BLaER1 (cell line): ENCODE data around the gene UROC1.

Experiments used
- H3K27ac ChIP-seq: shearing (Covaris generic); formaldehyde crosslinking; 2 replicates; pipeline ENCODE4 v1.8.1; 2022
- H3K27me3 ChIP-seq: shearing (Covaris generic); formaldehyde crosslinking; 2 replicates; pipeline ENCODE4 v1.8.1; 2022
- H3K36me3 ChIP-seq: shearing (Covaris generic); formaldehyde crosslinking; 2 replicates; pipeline ENCODE4 v1.8.1; 2022
- H3K4me1 ChIP-seq: shearing (Covaris generic); formaldehyde crosslinking; 2 replicates; pipeline ENCODE4 v1.8.1; 2022
- H3K4me2 ChIP-seq: shearing (Covaris generic); formaldehyde crosslinking; 2 replicates; pipeline ENCODE4 v1.8.1; 2022
- H3K4me3 ChIP-seq: shearing (Covaris generic); formaldehyde crosslinking; 2 replicates; pipeline ENCODE4 v1.8.1; 2022
- H3K9ac ChIP-seq: shearing (Covaris generic); formaldehyde crosslinking; 2 replicates; pipeline ENCODE4 v1.8.1; 2022
- H3K9me3 ChIP-seq: shearing (Covaris generic); formaldehyde crosslinking; 2 replicates; pipeline ENCODE4 v1.8.1; 2022
- H4K20me1 ChIP-seq: shearing (Covaris generic); formaldehyde crosslinking; 2 replicates; pipeline ENCODE4 v1.8.1; 2022
- Cebpa-rat ChIP-seq: shearing (Covaris generic); IDR thresholded peaks from 2 replicates; pipeline ENCODE4 v1.8.1; 2022

The UROC1 gene

DNA sequence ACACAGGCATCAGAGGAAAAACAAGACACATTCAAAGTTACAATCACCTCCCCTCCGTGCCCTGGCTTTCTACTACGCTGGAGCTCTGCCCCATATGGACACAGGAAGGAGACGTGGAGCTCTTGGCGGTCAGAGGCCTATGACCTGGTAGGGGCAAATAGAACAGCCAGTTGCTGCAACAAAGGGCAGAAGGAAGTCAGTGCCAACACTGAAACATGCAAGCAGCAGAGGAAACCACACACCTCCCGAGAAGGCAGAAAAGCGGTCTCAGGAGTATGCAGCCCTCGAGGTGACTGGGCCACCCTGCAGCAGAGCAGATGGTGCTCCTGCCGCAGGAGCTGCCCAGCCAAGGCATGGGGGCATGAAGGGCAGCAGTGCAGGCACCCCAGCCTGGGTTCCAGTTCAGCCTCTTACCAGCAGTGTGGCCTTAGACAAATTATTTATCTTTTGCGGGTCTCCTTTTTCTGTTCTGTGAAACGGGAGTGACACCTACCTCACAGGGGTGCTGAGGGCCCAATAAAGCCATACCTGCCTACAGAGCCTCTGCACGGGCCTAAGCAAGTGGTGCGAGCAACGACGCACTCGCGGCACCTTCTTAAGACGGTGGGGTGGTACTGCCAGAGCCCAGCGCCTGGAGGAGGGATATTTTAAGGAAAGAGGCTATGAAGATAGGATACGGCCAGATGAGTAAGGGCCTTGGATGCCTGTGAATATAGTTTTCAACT lies 50.5 kb downstream of the UROC1 start:
- peaks cover 98% of the 10 kb centered on the region for H3K36me3 ChIP-seq
- no peak for TF ChIP-seq Cebpa-rat
- H4K20me1 ChIP-seq, result peaks cover 99% of the 10 kb centered on the region
- H3K4me3 ChIP-seq, result no peak overlapping the region
- peak overlapping the region; percentile 4; the same call in 1 of the 2 replicates for H3K4me2 ChIP-seq
- no peaks in the 10 kb centered on the region for H3K9me3 ChIP-seq
- H3K27me3 ChIP-seq, result no peaks in the 10 kb centered on the region
- H3K27ac ChIP-seq, result no peak overlapping the region
- H3K9ac ChIP-seq, result no peak overlapping the region
- H3K4me1 ChIP-seq, result peaks cover 14% of the 10 kb centered on the region

DNA sequence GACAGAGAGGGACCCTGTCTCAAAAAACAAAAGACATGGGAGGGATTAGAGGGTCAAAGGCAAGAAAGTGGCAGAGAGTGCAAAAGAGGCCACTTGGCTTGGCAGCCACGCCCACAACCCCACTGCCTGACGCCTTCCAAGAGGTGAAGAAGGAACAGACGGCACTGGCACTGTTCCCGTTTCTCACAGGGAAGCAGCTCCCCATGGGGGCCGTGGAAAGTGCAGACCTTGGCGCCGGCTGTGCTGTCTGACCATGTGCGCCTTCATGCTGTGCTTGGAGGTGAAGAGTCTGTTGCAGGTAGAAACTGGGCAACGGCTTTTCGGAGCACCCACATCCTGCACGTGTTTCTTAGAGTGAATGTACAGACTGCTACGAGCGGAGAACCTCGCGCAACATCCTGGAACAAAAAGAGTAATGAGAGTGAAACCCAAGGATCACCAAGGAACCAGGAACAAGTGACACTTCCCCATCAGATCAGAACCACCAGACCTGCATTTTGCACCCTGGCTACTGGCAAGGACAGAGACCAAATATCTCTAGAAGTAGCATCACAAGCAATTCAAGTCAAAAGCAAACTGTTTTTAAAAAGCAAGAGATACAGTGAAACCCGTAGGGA lies 51.5 kb downstream of the UROC1 start:
- Histone ChIP-seq H3K27ac (no peak overlapping the region), H3K4me2 (no peak overlapping the region), H4K20me1 (peaks cover 99% of the 10 kb centered on the region), H3K9ac (no peak overlapping the region), H3K36me3 (peaks cover 99% of the 10 kb centered on the region), H3K27me3 (no peaks in the 10 kb centered on the region), H3K4me1 (peaks cover 10% of the 10 kb centered on the region), H3K9me3 (no peaks in the 10 kb centered on the region), H3K4me3 (no peak overlapping the region)
- no peak for TF ChIP-seq Cebpa-rat

DNA sequence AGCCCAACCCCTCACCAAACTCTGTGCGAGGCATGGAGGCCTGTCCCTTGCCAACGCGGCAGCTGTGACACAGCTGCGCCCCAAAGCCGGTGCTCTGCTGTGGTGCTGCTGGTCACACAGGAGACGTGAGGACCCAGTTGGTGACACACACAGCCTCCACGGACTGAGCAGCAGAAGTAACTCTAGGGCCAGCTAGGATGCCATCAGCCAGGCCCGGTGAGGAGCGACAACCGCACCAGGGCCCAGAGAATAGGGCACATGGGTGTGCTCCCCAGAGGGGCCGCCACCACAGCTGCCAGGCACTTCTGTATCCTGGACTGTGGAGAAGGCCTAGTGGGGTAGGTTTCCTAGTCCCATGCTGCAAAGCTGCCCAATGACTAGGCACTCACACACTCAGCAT lies 52.6 kb downstream of the UROC1 start:
- no peak overlapping the region for H3K9ac ChIP-seq

DNA sequence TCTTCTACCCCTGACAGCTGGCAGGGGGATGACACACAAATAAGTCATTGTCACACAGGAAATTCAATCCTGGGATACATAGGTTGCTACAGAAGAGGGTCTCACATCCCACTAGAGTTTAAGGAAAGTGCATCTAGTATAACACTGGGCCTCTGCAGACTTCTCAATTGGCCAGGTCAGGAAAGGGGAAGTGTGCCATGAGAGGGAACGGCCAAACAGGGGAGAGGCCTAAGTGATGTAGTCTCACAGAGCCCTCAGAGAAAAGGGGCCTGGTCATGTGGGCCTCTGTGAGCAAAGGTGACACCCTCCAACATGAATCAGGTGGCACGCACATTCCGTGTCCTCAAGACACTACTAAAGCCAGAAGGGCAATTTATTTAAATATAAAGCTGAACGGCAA lies 53.1 kb downstream of the UROC1 start:
- Histone ChIP-seq H3K4me2 (no peak overlapping the region), H3K9ac (no peak overlapping the region), H3K9me3 (no peaks in the 10 kb centered on the region), H3K4me1 (peaks cover 10% of the 10 kb centered on the region), H4K20me1 (peaks cover 99% of the 10 kb centered on the region), H3K27ac (no peak overlapping the region), H3K27me3 (no peaks in the 10 kb centered on the region), H3K4me3 (no peak overlapping the region), H3K36me3 (peaks cover 99% of the 10 kb centered on the region)
- no peak for TF ChIP-seq Cebpa-rat

More for the DNA sequence above, 52.6 kb downstream of the UROC1 start:
- peaks cover 99% of the 10 kb centered on the region for H4K20me1 ChIP-seq
- H3K36me3 ChIP-seq, result peaks cover 99% of the 10 kb centered on the region
- no peak overlapping the region for H3K4me3 ChIP-seq
- no peaks in the 10 kb centered on the region for H3K9me3 ChIP-seq
- no peaks in the 10 kb centered on the region for H3K27me3 ChIP-seq
- no peak overlapping the region for H3K27ac ChIP-seq
- peaks cover 10% of the 10 kb centered on the region for H3K4me1 ChIP-seq
- no peak for TF ChIP-seq Cebpa-rat
- no peak overlapping the region for H3K4me2 ChIP-seq

DNA sequence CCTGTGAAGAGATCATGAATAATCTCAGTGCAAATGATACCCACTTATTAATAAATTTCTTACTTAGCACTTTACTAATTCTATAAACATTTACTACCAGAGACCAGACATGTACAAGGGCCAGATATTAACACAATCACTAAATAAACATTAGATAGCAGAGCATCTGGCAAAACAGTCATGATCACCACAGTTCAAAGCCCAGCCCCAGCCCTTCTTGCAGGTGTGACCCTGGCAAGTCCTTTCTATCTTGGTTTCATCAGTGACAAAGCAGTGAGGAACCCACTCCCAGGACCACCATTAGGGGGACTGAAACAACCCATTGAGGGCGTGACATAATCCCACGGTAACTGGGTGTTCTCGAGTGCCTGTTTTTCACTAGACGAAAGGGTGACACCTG lies 53.5 kb downstream of the UROC1 start:
- Histone ChIP-seq H3K9me3 (no peaks in the 10 kb centered on the region), H3K4me3 (no peak overlapping the region), H4K20me1 (peaks cover 99% of the 10 kb centered on the region), H3K27ac (no peak overlapping the region), H3K27me3 (no peaks in the 10 kb centered on the region), H3K9ac (no peak overlapping the region), H3K36me3 (peaks cover 99% of the 10 kb centered on the region), H3K4me2 (no peak overlapping the region), H3K4me1 (peaks cover 10% of the 10 kb centered on the region)
- no peak for TF ChIP-seq Cebpa-rat

DNA sequence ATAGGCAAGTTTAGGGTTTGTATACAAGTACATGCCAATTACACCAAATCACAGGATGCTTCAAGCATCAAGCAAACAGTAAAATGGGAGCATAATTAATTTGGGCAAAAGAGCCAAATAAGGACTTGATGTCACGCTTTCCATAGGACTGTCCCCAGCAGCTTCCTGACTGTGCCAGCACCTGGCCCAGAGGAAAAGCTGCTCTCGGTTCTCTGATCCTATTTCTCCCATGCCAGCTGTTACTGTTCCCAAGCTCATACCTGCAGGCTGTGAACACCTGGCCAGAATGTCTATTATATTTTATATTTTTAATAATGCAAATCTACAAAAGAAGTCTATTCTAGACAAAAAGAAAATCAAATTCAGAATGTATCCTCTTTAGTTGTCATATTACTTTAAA lies 54.1 kb downstream of the UROC1 start:
- Histone ChIP-seq H3K4me3 (no peak overlapping the region), H3K9me3 (no peaks in the 10 kb centered on the region)

DNA sequence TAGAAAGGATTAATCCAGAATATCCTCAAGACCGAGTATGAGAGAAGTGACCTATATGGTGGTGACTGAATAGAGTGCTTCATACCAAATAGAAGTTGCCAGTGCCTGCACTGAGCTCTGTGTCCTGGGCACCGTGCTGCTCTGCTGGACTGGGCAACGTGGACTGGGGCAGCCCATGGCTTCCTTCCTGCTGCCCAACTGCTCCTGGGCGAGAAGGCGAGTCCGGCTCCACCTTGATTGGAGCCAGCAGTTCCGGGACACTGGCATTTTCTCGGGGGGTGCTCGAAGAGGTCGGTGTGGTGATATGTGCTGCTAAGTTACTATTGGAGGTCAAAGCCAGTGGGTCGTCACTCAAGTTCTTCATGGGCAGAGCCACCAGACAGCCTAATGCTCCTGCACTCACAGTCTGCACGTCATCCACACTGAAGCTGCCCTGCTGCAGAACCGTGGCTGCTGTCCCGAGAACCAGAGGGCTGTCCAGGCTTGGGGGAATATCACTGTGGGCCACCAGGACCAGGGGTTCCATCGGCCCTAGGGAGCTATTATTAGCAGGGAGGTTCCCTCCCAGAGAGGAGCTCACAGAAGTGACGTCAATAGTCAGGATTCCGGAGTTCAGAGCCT lies 56.0 kb downstream of the UROC1 start:
- no peak overlapping the region for H3K9ac ChIP-seq
- H3K9me3 ChIP-seq, result no peaks in the 10 kb centered on the region
- H3K36me3 ChIP-seq, result peaks cover 99% of the 10 kb centered on the region

More for the DNA sequence above, 54.1 kb downstream of the UROC1 start:
- Histone ChIP-seq H3K27me3 (no peaks in the 10 kb centered on the region), H3K9ac (no peak overlapping the region), H3K36me3 (peaks cover 99% of the 10 kb centered on the region), H3K4me1 (peaks cover 10% of the 10 kb centered on the region), H4K20me1 (peaks cover 99% of the 10 kb centered on the region), H3K4me2 (no peak overlapping the region), H3K27ac (no peak overlapping the region)
- no peak for TF ChIP-seq Cebpa-rat

DNA sequence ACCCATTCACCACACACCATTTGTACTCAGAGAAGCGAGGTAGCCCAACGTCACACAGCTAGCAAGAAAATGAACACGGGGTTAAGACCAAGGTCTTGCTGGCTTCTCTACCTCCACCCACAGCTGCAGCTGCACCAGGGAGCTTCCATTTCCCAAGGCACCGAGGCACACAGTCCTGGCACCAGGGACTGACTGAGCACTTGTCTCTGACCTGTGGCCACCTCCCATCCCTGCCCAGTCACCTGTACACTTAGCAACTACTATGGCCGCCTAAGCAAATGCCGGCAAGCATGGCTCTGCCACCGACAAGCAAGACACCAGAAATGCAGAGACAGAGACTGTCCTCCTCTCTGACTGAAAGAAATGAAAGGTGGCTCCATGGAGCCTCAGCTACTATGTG lies 57.2 kb downstream of the UROC1 start:
- H3K9me3 ChIP-seq, result no peaks in the 10 kb centered on the region
- no peak for TF ChIP-seq Cebpa-rat
- H3K36me3 ChIP-seq, result peaks cover 99% of the 10 kb centered on the region
- H4K20me1 ChIP-seq, result peaks cover 99% of the 10 kb centered on the region
- no peak overlapping the region for H3K4me3 ChIP-seq
- no peaks in the 10 kb centered on the region for H3K4me1 ChIP-seq
- no peak overlapping the region for H3K27ac ChIP-seq
- no peak overlapping the region for H3K9ac ChIP-seq
- H3K27me3 ChIP-seq, result no peaks in the 10 kb centered on the region
- H3K4me2 ChIP-seq, result no peak overlapping the region

More for the DNA sequence above, 56.0 kb downstream of the UROC1 start:
- H3K27me3 ChIP-seq, result no peaks in the 10 kb centered on the region
- H3K4me1 ChIP-seq, result no peaks in the 10 kb centered on the region
- peaks cover 99% of the 10 kb centered on the region for H4K20me1 ChIP-seq
- H3K4me3 ChIP-seq, result no peak overlapping the region
- no peak overlapping the region for H3K27ac ChIP-seq
- no peak for TF ChIP-seq Cebpa-rat
- H3K4me2 ChIP-seq, result no peak overlapping the region

DNA sequence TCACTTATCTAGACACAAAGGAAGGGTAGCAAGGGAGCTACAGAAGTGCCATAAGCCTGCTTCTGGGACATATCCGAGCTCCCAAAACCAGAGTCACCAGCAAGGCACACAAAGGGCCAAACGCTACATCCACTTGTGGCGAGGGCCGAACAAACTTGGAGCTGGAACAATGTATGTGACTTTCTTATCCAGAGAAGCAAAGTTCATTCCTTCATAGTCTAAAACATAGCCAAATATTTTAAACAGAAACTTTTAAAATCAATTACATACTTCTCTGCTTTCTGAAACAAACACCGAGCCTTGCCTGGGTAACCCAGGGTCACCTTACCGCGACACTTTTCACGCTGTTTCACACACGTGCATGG lies 57.8 kb downstream of the UROC1 start:
- Histone ChIP-seq H3K4me3 (no peak overlapping the region), H3K9me3 (no peaks in the 10 kb centered on the region), H4K20me1 (peaks cover 99% of the 10 kb centered on the region), H3K27ac (no peak overlapping the region), H3K9ac (no peak overlapping the region), H3K4me1 (no peaks in the 10 kb centered on the region), H3K4me2 (no peak overlapping the region), H3K27me3 (no peaks in the 10 kb centered on the region), H3K36me3 (peaks cover 99% of the 10 kb centered on the region)
- no peak for TF ChIP-seq Cebpa-rat

DNA sequence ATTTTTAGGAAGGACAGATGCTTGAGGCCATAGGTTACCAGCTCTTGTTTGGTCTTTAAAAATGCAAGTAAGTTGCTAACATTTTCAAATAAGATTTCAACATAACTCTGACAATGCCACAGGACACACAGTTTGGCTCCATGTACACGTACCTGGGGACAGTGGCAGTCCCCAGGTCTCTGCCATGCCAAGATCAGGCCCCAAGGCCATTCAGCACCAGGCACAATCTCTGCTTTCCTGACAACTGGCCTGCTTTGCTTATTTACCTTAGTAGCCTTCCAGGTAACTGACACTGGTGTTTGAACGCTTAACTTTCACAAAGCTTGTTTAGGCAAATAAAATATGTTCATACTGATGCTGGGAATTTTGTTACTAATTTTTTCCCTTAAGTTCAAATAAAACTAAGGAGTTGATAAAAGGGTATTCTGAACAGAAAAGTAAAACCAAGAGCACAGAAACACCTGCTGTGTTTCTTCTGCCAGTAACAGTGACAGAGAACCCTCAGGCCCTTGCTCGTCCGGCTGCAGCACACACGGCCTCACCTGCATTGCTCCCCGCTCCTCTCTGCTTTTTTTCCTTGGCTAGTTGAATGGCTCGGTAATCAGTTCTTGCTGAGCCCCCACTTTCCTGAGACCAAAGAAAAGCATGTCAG lies 58.3 kb downstream of the UROC1 start:
- H3K9ac ChIP-seq, result no peak overlapping the region
- no peak overlapping the region for H3K27ac ChIP-seq
- no peaks in the 10 kb centered on the region for H3K27me3 ChIP-seq
- peaks cover 99% of the 10 kb centered on the region for H4K20me1 ChIP-seq
- peaks cover 99% of the 10 kb centered on the region for H3K36me3 ChIP-seq
- no peak overlapping the region for H3K4me3 ChIP-seq
- no peak for TF ChIP-seq Cebpa-rat
- no peak overlapping the region for H3K4me2 ChIP-seq
- H3K4me1 ChIP-seq, result no peaks in the 10 kb centered on the region
- no peaks in the 10 kb centered on the region for H3K9me3 ChIP-seq
